Tibial artery (tissue), 4 donors: Measurements from ENCODE around the gene EXT2.

ENCODE experiments used
- DNase-seq, 2 donors: peaks; one replicate each; pipeline ENCODE4 v3.0.0-alpha.2; 2019
- H3K27ac ChIP-seq, 2 donors: fragments of 200-600 bp; sonication (generic) in 1 of 2; 1 replicate in 1 of 2; 2 replicates in 1 of 2; pipeline ENCODE4 v1.5.1; 2018 to 2019; ENCODE audit warnings: mild to moderate bottlenecking in 1 of 2
- H3K27me3 ChIP-seq, 2 donors: fragments of 200-600 bp; sonication (generic) in 1 of 2; one replicate each; pipeline versions ENCODE4 v1.5.1 to v1.6.0; 2016 to 2019
- H3K36me3 ChIP-seq, 3 donors: fragments of 200-600 bp; sonication (generic) in 2 of 3; one replicate each; pipeline ENCODE4 v1.5.1; 2016 to 2019; ENCODE audit warnings: mild to moderate bottlenecking in 2 of 3
- H3K4me1 ChIP-seq, 4 donors: fragments of 200-600 bp; sonication (generic) in 2 of 4; 1 replicate in 3 of 4; 2 replicates in 1 of 4; pipeline ENCODE4 v1.5.1; 2016 to 2019
- H3K4me3 ChIP-seq, 2 donors: fragments of 200-600 bp; sonication (generic) in 1 of 2; 1 replicate in 1 of 2; 2 replicates in 1 of 2; pipeline ENCODE4 v1.5.1; 2018 to 2019; ENCODE audit warnings: mild to moderate bottlenecking in 2 of 2
- H3K9me3 ChIP-seq, 3 donors: fragments of 200-600 bp; sonication (generic) in 1 of 3; one replicate each; pipeline ENCODE4 v1.5.1; 2016 to 2019
- intact Hi-C: fragments of 100-400 bp; cut with DNase I; formaldehyde crosslinking; loops from one replicate; pipeline ENCODE4 v1.15.0; 2023; ENCODE audit warnings: low total_unique reads
- TF ChIP-seq, protein P1 (sequence below), 2 experiments: fragments of 200-600 bp in 1 of 2; fragments of 450-650 bp in 1 of 2; IDR thresholded peaks; one replicate each; pipeline ENCODE4 v1.5.1; 2017 to 2019; ENCODE audit warnings: antibody characterized with exemption in 2 of 2, mild to moderate bottlenecking in 1 of 2, moderate library complexity in 1 of 2

Gene EXT2

GRCh38 chr11:44096360-44097185 lies 1.1 kb downstream of the EXT2 start:
- no peak for DNase-seq

GRCh38 chr11:44097821-44098220 lies 2.3 kb downstream of the EXT2 start:
- Histone ChIP-seq H3K36me3 (peaks cover 0 to 4% (median 0%) of the 10 kb centered on the region in 3 donors), H3K4me3 (no peak overlapping the region), H3K27me3 (no peaks in the 10 kb centered on the region), H3K9me3 (no peaks in the 10 kb centered on the region), H3K4me1 (peaks cover 0 to 37% (median 15%) of the 10 kb centered on the region in 4 donors), H3K27ac (no peak overlapping the region)
- TF ChIP-seq, protein P1, sequence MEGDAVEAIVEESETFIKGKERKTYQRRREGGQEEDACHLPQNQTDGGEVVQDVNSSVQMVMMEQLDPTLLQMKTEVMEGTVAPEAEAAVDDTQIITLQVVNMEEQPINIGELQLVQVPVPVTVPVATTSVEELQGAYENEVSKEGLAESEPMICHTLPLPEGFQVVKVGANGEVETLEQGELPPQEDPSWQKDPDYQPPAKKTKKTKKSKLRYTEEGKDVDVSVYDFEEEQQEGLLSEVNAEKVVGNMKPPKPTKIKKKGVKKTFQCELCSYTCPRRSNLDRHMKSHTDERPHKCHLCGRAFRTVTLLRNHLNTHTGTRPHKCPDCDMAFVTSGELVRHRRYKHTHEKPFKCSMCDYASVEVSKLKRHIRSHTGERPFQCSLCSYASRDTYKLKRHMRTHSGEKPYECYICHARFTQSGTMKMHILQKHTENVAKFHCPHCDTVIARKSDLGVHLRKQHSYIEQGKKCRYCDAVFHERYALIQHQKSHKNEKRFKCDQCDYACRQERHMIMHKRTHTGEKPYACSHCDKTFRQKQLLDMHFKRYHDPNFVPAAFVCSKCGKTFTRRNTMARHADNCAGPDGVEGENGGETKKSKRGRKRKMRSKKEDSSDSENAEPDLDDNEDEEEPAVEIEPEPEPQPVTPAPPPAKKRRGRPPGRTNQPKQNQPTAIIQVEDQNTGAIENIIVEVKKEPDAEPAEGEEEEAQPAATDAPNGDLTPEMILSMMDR (IDR thresholded peaks at IDR 0.05) = no peak
- intact Hi-C loops = no loop called here
- no peak for DNase-seq

More at GRCh38 chr11:44096360-44097185, 1.1 kb downstream of the EXT2 start:
- Histone ChIP-seq H3K4me1 (peaks cover 0 to 36% (median 15%) of the 10 kb centered on the region in 4 donors), H3K27ac (peak overlapping the region; percentile 79 to 85), H3K36me3 (peaks cover 0 to 4% (median 1%) of the 10 kb centered on the region in 3 donors), H3K4me3 (peak overlapping the region; percentile 90 to 99), H3K9me3 (no peaks in the 10 kb centered on the region), H3K27me3 (no peaks in the 10 kb centered on the region)
- intact Hi-C loops = no loop called here
- TF ChIP-seq, protein P1 (IDR thresholded peaks at IDR 0.05) = no peak

GRCh38 chr11:44101098-44101497 lies 5.6 kb downstream of the EXT2 start:
- Histone ChIP-seq H3K4me3 (no peak overlapping the region), H3K27me3 (no peaks in the 10 kb centered on the region), H3K27ac (no peak overlapping the region), H3K9me3 (no peaks in the 10 kb centered on the region), H3K4me1 (peaks cover 0 to 27% (median 9%) of the 10 kb centered on the region in 4 donors), H3K36me3 (peaks cover 0 to 4% (median 0%) of the 10 kb centered on the region in 3 donors)
- intact Hi-C loops = no loop called here
- TF ChIP-seq, protein P1 (IDR thresholded peaks at IDR 0.05) = no peak
- DNase-seq = no peak

GRCh38 chr11:44104481-44105294 lies 9.2 kb downstream of the EXT2 start:
- Histone ChIP-seq H3K36me3 (peaks cover 15 to 23% (median 22%) of the 10 kb centered on the region in 3 donors), H3K27me3 (no peaks in the 10 kb centered on the region), H3K9me3 (no peaks in the 10 kb centered on the region), H3K27ac (no peak overlapping the region), H3K4me3 (no peak overlapping the region), H3K4me1 (peaks cover 0 to 10% (median 2%) of the 10 kb centered on the region in 4 donors)
- TF ChIP-seq, protein P1 (IDR thresholded peaks at IDR 0.05) = no peak
- DNase-seq = no peak
- intact Hi-C loops = no loop called here

- H3K27ac ChIP-seq = no peak overlapping the region
- peaks cover 21 to 30% (median 26%) of the 10 kb centered on the region in 3 donors for H3K36me3 ChIP-seq
- intact Hi-C loops = no loop called here
- H3K27me3 ChIP-seq = no peaks in the 10 kb centered on the region
- no peaks in the 10 kb centered on the region for H3K9me3 ChIP-seq
- DNase-seq = no peak
- TF ChIP-seq, protein P1 (IDR thresholded peaks at IDR 0.05) = no peak
- H3K4me1 ChIP-seq = no peaks in the 10 kb centered on the region
- H3K4me3 ChIP-seq = no peak overlapping the region
Measured at GRCh38 chr11:44108260-44108659, 12.8 kb downstream of the EXT2 start.
